PFSK-1 (cell line): ENCODE measurements around the gene ANK2.

Source experiments
- FOXP2 ChIP-seq: optimal IDR thresholded peaks from 2 replicates; pipeline ENCODE3; 2011; ENCODE audit warnings: borderline replicate concordance, control low read depth, inconsistent platforms; ENCODE audit not compliant: insufficient read depth; ENCODE audit errors: extremely low read length, extremely low read depth
- POLR2AphosphoS5 ChIP-seq: IDR thresholded peaks from 2 replicates; pipeline ENCODE4 v1.6.1; 2012; ENCODE audit warnings: low read depth, mild to moderate bottlenecking, control low read depth, low read length, moderate library complexity
- SIN3A ChIP-seq: IDR thresholded peaks from 2 replicates; pipeline ENCODE4 v1.6.1; 2012; ENCODE audit warnings: mild to moderate bottlenecking, low read length, moderate library complexity, borderline replicate concordance; ENCODE audit not compliant: insufficient read depth
- TAF1 ChIP-seq: IDR thresholded peaks from 2 replicates; pipeline ENCODE4 v1.6.1; 2012; ENCODE audit warnings: low read length, control low read depth, borderline replicate concordance; ENCODE audit not compliant: insufficient read depth
- TF ChIP-seq, protein P1 (sequence below), 2 experiments: IDR thresholded peaks; 2 replicates each; pipeline versions ENCODE4 v1.6.1 to v1.8.0; 2011 to 2012; ENCODE audit warnings: low read depth in 2 of 2, low read length in 2 of 2, control low read depth in 1 of 2, inconsistent platforms in 1 of 2, mild to moderate bottlenecking in 1 of 2, moderate library complexity in 1 of 2; ENCODE audit not compliant: insufficient read depth in 1 of 2

The ANK2 gene

DNA sequence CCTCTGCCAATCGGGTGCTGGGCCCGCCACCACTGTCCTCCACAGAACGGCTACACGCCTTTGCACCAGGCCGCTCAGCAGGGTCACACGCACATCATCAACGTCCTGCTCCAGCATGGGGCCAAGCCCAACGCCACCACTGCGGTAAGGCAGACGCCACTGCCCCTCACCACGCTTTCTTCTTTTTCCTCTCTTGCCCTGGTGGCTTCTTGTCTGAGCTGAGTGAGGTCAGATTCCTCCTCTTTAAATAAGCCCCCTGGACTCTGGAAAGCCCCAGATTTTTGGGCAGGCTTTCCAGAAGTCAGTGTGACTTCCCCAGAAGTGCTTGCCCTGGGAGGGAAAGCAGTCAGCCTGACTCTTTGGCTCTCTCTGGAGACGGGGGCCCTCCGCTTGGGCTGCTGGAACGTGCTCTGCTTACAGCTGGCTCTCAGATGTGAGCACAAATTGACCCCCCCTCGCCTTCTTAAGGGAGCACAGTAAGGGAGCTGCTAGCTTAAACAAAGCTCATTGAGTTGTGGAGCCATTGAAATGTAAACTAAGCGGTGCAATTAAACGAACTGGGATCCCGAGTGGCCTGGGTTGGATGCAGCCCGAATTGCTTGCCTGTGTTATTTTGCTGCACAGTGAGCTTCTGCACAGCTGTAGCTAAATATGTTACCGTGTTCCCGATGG lies 243.1 kb downstream of the ANK2 start:
- TF ChIP-seq SIN3A (no peak), TAF1 (no peak), FOXP2 (no peak), POLR2AphosphoS5 (no peak)
- TF ChIP-seq, protein P1, sequence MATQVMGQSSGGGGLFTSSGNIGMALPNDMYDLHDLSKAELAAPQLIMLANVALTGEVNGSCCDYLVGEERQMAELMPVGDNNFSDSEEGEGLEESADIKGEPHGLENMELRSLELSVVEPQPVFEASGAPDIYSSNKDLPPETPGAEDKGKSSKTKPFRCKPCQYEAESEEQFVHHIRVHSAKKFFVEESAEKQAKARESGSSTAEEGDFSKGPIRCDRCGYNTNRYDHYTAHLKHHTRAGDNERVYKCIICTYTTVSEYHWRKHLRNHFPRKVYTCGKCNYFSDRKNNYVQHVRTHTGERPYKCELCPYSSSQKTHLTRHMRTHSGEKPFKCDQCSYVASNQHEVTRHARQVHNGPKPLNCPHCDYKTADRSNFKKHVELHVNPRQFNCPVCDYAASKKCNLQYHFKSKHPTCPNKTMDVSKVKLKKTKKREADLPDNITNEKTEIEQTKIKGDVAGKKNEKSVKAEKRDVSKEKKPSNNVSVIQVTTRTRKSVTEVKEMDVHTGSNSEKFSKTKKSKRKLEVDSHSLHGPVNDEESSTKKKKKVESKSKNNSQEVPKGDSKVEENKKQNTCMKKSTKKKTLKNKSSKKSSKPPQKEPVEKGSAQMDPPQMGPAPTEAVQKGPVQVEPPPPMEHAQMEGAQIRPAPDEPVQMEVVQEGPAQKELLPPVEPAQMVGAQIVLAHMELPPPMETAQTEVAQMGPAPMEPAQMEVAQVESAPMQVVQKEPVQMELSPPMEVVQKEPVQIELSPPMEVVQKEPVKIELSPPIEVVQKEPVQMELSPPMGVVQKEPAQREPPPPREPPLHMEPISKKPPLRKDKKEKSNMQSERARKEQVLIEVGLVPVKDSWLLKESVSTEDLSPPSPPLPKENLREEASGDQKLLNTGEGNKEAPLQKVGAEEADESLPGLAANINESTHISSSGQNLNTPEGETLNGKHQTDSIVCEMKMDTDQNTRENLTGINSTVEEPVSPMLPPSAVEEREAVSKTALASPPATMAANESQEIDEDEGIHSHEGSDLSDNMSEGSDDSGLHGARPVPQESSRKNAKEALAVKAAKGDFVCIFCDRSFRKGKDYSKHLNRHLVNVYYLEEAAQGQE (IDR thresholded peaks at IDR 0.05; ENCODE audit: insufficient read depth in 1 of 2, low read depth in 2 of 2, low read length in 2 of 2): no peak

DNA sequence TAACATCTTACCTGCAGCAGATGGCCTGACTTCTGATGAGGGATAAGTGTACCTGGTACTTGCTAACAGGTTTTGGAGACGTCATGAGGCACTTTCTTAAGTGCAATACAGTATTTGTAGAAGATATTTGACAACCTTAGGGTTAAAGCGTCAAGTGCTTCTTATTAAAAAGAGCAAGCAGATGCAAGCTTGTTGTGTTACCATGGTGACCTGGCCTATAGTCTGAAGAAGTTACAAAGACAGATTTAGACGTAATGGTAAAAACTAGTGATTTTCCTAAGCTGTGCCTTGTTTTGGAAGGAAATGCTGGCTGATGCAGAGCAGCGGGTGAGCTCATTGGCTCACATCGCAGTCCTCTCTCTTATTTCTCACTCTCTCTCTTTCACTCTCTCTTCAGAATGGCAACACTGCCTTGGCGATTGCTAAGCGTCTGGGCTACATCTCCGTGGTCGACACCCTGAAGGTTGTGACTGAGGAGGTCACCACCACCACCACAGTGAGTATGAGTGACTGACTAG lies 243.6 kb downstream of the ANK2 start:
- TF ChIP-seq FOXP2 (no peak), SIN3A (no peak), TAF1 (no peak), POLR2AphosphoS5 (no peak)
- TF ChIP-seq, protein P1 (IDR thresholded peaks at IDR 0.05; ENCODE audit: insufficient read depth in 1 of 2, low read depth in 2 of 2, low read length in 2 of 2): no peak

DNA sequence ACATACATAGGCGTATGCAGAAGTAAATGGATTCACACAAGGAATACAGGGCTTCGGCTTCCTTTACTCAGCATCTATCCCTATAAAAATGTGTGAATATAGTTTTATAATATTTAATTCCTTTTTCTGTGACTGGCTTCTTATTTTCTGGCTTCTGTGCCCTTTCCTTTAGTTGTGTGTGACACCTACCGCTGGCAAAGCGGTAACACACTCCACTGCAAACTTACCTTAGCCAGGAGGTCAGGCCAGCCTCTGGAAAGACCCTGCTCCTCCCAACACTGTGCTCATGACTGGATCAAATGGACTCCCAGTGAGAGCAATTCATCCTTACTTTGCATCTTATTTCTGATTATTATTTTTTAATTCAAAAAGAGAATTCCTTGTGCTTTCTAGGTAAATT lies 244.2 kb downstream of the ANK2 start:
- TF ChIP-seq POLR2AphosphoS5: no peak
- no peak for TF ChIP-seq SIN3A
- TF ChIP-seq TAF1: no peak
- TF ChIP-seq FOXP2: no peak

DNA sequence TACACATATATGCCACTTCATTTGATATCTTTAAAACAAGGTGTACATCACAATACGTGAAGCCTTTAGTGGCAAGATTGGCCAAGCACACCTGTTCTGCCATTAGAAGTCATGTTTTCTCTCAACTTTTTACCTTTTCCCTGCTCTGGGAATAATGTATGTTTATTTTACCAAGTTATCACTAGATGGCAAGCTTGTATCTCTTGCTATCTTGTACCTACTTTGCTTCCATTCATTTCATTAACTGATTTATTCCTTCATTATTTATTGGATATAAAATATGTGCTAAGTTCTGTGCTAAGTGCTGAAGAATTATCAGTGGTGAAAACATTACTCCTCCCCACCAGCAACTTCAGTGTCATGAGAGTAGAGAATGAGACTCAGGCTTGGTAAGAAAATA lies 245.5 kb downstream of the ANK2 start:
- TF ChIP-seq TAF1 (no peak), SIN3A (no peak)
- TF ChIP-seq, protein P1 (IDR thresholded peaks at IDR 0.05; ENCODE audit: insufficient read depth in 1 of 2, low read depth in 2 of 2, low read length in 2 of 2): no peak

DNA sequence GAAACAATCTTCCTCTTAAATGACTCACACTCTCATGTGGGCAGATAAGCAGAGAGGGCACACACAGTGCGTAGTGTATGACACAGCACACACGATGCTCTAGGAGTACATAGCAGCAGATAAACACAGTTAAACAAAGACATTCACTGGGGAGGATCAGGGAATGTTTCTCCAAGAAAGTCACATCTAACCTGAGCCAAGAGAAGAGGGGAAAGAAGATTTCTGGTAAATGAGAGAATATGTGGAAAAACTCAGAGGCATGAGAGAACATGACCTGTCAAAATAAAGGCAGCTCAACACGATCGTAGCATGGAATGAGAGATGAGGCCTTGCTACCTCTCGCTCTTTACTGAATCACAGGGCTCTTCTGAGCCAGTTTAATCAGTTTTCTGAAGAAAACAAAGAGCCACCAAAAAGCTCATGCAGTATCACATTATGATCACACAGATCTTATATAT lies 251.0 kb downstream of the ANK2 start:
- TF ChIP-seq SIN3A (no peak), FOXP2 (no peak), TAF1 (no peak)

DNA sequence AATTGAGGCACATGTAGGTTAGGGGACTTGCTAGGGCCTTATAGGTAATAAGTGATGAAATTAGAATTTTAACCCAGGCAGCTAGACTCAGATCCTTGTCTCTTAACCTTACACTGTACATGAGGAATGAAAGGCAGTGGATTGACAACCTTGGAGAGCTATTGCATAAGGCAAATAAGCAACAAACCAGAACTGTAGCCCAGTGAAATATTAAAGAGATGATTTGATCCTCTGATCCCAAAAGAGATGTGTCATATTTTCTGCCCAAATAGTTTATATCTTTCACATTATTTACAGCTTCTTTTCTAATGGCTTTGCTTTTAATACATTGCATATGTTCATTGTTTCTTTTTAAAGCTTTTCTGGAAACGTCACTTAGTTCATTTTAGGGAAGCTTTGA lies 252.6 kb downstream of the ANK2 start:
- no peak for TF ChIP-seq FOXP2
- no peak for TF ChIP-seq SIN3A
- no peak for TF ChIP-seq TAF1
- TF ChIP-seq, protein P1 (IDR thresholded peaks at IDR 0.05; ENCODE audit: insufficient read depth in 1 of 2, low read depth in 2 of 2, low read length in 2 of 2): no peak
- no peak for TF ChIP-seq POLR2AphosphoS5
